ENCODE data around the gene HOXA9.
A peak's percentile ranks its signal among the peaks of the same experiment; 100 is the strongest.

Gene HOXA9
- 0 reads per million in 4 donors for total RNA-seq

- DNase-seq: no peak
Observed at GRCh38 chr7:27165089-27165995, at the start of gene HOXA9. Gene HOXA9, minus strand, starts transcription at chr7:27165537. Its CDS starts 80 bp downstream, at chr7:27165457.

- no peak for DNase-seq
Observed at GRCh38 chr7:27214239-27214950, 49.1 kb upstream of the HOXA9 start.

- no peak for DNase-seq
Observed at GRCh38 chr7:27213433-27214238, 48.3 kb upstream of the HOXA9 start.

- DNase-seq: no peak
Observed at GRCh38 chr7:27212497-27213432, 47.4 kb upstream of the HOXA9 start.

- DNase-seq: no peak
Observed at GRCh38 chr7:27211764-27212204, 46.4 kb upstream of the HOXA9 start.

- no peak for DNase-seq
Observed at GRCh38 chr7:27211084-27211446, 45.7 kb upstream of the HOXA9 start.

GRCh38 chr7:27210441-27211083, 45.2 kb upstream of the HOXA9 start:
- peak in 1 of 5 donors; percentile 17 for DNase-seq

GRCh38 chr7:27209933-27210440, 44.6 kb upstream of the HOXA9 start:
- DNase-seq: no peak

- DNase-seq: no peak
Observed at GRCh38 chr7:27208998-27209397, 43.7 kb upstream of the HOXA9 start.

- DNase-seq: no peak
Observed at GRCh38 chr7:27207348-27207985, 42.1 kb upstream of the HOXA9 start.

- no peak for DNase-seq
Observed at GRCh38 chr7:27205325-27206280, 40.3 kb upstream of the HOXA9 start.

GRCh38 chr7:27204851-27205322, 39.5 kb upstream of the HOXA9 start:
- DNase-seq: no peak

GRCh38 chr7:27203964-27204594, 38.7 kb upstream of the HOXA9 start:
- DNase-seq: no peak

GRCh38 chr7:27203365-27203953, 38.1 kb upstream of the HOXA9 start:
- no peak for DNase-seq

- no peak for DNase-seq
Observed at GRCh38 chr7:27202862-27203134, 37.5 kb upstream of the HOXA9 start.

GRCh38 chr7:27202018-27202861, 36.9 kb upstream of the HOXA9 start:
- no peak for DNase-seq

- no peak for DNase-seq
Observed at GRCh38 chr7:27201580-27202017, 36.3 kb upstream of the HOXA9 start.
